ENCODE data around the gene SUPT4H1.

- TF ChIP-seq POLR2A (IDR thresholded peaks at IDR 0.05) (no peak), CTCF (IDR thresholded peaks at IDR 0.05) (no peak), POLR2AphosphoS5 (IDR thresholded peaks at IDR 0.05) (no peak)
These were observed 46.4 kb downstream of the SUPT4H1 start for GRCh38 chr17:58305626-58306025.
